ENCODE results near the gene PBX1.

The PBX1 gene

GRCh38 chr1:164608651-164609057 lies 49.7 kb downstream of the PBX1 start:
- in situ Hi-C loops (cut with MboI; ENCODE audit: low pct_unique_long_range_greater_than_20kb, low sequenced_read_pairs): no loop called here
- no peak for DNase-seq

GRCh38 chr1:164609089-164609488 lies 50.1 kb downstream of the PBX1 start:
- DNase-seq: no peak
- in situ Hi-C loops (cut with MboI; ENCODE audit: low pct_unique_long_range_greater_than_20kb, low sequenced_read_pairs): no loop called here

GRCh38 chr1:164610538-164611222 lies 51.7 kb downstream of the PBX1 start:
- DNase-seq: no peak
- in situ Hi-C loops (cut with MboI; ENCODE audit: low pct_unique_long_range_greater_than_20kb, low sequenced_read_pairs): no loop called here

GRCh38 chr1:164611754-164612642 lies 53.0 kb downstream of the PBX1 start:
- no peak for DNase-seq
- in situ Hi-C loops (cut with MboI; ENCODE audit: low pct_unique_long_range_greater_than_20kb, low sequenced_read_pairs): no loop called here

GRCh38 chr1:164613176-164613575 lies 54.2 kb downstream of the PBX1 start:
- no peak for DNase-seq
- in situ Hi-C loops (cut with MboI; ENCODE audit: low pct_unique_long_range_greater_than_20kb, low sequenced_read_pairs): no loop called here

- in situ Hi-C loops (cut with MboI; ENCODE audit: low pct_unique_long_range_greater_than_20kb, low sequenced_read_pairs): no loop called here
- DNase-seq: no peak
Observed at GRCh38 chr1:164614316-164614715, 55.3 kb downstream of the PBX1 start.

- in situ Hi-C loops (cut with MboI; ENCODE audit: low pct_unique_long_range_greater_than_20kb, low sequenced_read_pairs): no loop called here
- DNase-seq: peak; percentile 9
Observed at GRCh38 chr1:164617377-164618201, 58.6 kb downstream of the PBX1 start.

- DNase-seq: no peak
- in situ Hi-C loops (cut with MboI; ENCODE audit: low pct_unique_long_range_greater_than_20kb, low sequenced_read_pairs): no loop called here
Observed at GRCh38 chr1:164618202-164618564, 59.2 kb downstream of the PBX1 start.

- no peak for DNase-seq
- in situ Hi-C loops (cut with MboI; ENCODE audit: low pct_unique_long_range_greater_than_20kb, low sequenced_read_pairs): no loop called here
Observed at GRCh38 chr1:164619006-164619784, 60.2 kb downstream of the PBX1 start.

- in situ Hi-C loops (cut with MboI; ENCODE audit: low pct_unique_long_range_greater_than_20kb, low sequenced_read_pairs): no loop called here
- DNase-seq: no peak
Observed at GRCh38 chr1:164622068-164622845, 63.3 kb downstream of the PBX1 start.

GRCh38 chr1:164623805-164624204 lies 64.8 kb downstream of the PBX1 start:
- in situ Hi-C loops (cut with MboI; ENCODE audit: low pct_unique_long_range_greater_than_20kb, low sequenced_read_pairs): no loop called here
- DNase-seq: no peak

GRCh38 chr1:164624400-164624799 lies 65.4 kb downstream of the PBX1 start:
- DNase-seq: no peak
- in situ Hi-C loops (cut with MboI; ENCODE audit: low pct_unique_long_range_greater_than_20kb, low sequenced_read_pairs): no loop called here

- in situ Hi-C loops (cut with MboI; ENCODE audit: low pct_unique_long_range_greater_than_20kb, low sequenced_read_pairs): no loop called here
Observed at GRCh38 chr1:164625004-164625617, 66.1 kb downstream of the PBX1 start.

GRCh38 chr1:164628772-164629171 lies 69.8 kb downstream of the PBX1 start:
- in situ Hi-C loops (cut with MboI; ENCODE audit: low pct_unique_long_range_greater_than_20kb, low sequenced_read_pairs): no loop called here

More at GRCh38 chr1:164625004-164625617, 66.1 kb downstream of the PBX1 start:
- DNase-seq: peak; percentile 15

GRCh38 chr1:164629971-164630370 lies 71.0 kb downstream of the PBX1 start:
- in situ Hi-C loops (cut with MboI; ENCODE audit: low pct_unique_long_range_greater_than_20kb, low sequenced_read_pairs): no loop called here
- no peak for DNase-seq

More at GRCh38 chr1:164628772-164629171, 69.8 kb downstream of the PBX1 start:
- DNase-seq: no peak

GRCh38 chr1:164630626-164631396 lies 71.8 kb downstream of the PBX1 start:
- in situ Hi-C loops (cut with MboI; ENCODE audit: low pct_unique_long_range_greater_than_20kb, low sequenced_read_pairs): no loop called here

GRCh38 chr1:164631751-164632150 lies 72.8 kb downstream of the PBX1 start:
- DNase-seq: no peak
- in situ Hi-C loops (cut with MboI; ENCODE audit: low pct_unique_long_range_greater_than_20kb, low sequenced_read_pairs): no loop called here

More at GRCh38 chr1:164630626-164631396, 71.8 kb downstream of the PBX1 start:
- DNase-seq: no peak

All from KBM-7 (cell line).